ENCODE data around the gene CRB2.

CRB2 gene

DNA sequence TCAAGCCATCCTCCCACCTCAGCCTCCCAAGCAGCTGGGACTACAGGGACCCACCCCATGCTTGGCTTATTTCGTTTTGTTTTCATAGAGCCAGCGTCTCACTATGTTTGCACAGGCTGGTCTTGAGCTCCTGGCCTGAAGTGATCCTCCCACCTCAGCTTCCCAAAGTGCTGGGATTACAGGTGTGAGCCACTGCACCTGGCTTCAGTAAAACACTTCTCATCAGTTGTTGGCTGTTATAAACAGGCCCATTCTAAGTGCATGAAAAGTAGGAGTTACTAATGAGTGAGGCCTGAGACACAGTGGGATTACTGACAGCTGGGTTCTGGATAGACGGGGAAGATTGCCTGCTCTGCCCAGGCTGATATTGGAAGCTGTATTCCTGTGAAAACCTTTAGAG, 3.5 kb downstream of the CRB2 start:
- Histone ChIP-seq H4K20me1 (ENCODE audit: control insufficient read depth, insufficient read depth, low read depth, low read length) (no peaks in the 10 kb centered on the region), H3K4me3 (ENCODE audit: low read length) (no peak overlapping the region)

GRCh38 chr9:123360161-123361085, 4.4 kb downstream of the CRB2 start:
- H3K9me3 ChIP-seq (ENCODE audit: control insufficient read depth, insufficient read depth, low read length): no peaks in the 10 kb centered on the region
- no peaks in the 10 kb centered on the region for H3K36me3 ChIP-seq (ENCODE audit: control insufficient read depth, low read length)
- H3K4me3 ChIP-seq (ENCODE audit: low read length): no peak overlapping the region
- no peaks in the 10 kb centered on the region for H3K9me2 ChIP-seq (replicated peaks; ENCODE audit: control insufficient read depth, low read length)
- H3K79me2 ChIP-seq (ENCODE audit: control insufficient read depth, low read length): no peaks in the 10 kb centered on the region
- peak overlapping the region; percentile 46 for H3K4me2 ChIP-seq (ENCODE audit: low read length)
- no peaks in the 10 kb centered on the region for H4K20me1 ChIP-seq (ENCODE audit: control insufficient read depth, insufficient read depth, low read depth, low read length)
- no peak overlapping the region for H3K27ac ChIP-seq (ENCODE audit: low read depth, low read length)
- peaks cover 26% of the 10 kb centered on the region for H3K4me1 ChIP-seq (ENCODE audit: control insufficient read depth, low read length)
- TF ChIP-seq, protein P1, sequence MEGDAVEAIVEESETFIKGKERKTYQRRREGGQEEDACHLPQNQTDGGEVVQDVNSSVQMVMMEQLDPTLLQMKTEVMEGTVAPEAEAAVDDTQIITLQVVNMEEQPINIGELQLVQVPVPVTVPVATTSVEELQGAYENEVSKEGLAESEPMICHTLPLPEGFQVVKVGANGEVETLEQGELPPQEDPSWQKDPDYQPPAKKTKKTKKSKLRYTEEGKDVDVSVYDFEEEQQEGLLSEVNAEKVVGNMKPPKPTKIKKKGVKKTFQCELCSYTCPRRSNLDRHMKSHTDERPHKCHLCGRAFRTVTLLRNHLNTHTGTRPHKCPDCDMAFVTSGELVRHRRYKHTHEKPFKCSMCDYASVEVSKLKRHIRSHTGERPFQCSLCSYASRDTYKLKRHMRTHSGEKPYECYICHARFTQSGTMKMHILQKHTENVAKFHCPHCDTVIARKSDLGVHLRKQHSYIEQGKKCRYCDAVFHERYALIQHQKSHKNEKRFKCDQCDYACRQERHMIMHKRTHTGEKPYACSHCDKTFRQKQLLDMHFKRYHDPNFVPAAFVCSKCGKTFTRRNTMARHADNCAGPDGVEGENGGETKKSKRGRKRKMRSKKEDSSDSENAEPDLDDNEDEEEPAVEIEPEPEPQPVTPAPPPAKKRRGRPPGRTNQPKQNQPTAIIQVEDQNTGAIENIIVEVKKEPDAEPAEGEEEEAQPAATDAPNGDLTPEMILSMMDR (IDR thresholded peaks at IDR 0.05; ENCODE audit: low read depth, low read length, poor library complexity, severe bottlenecking): no peak
- no peak for TF ChIP-seq EZH2phosphoT487 (IDR thresholded peaks at IDR 0.05; ENCODE audit: borderline replicate concordance, low read length)
- H3K27me3 ChIP-seq (ENCODE audit: control insufficient read depth, low read length): no peaks in the 10 kb centered on the region
- no peaks in the 10 kb centered on the region for H3F3A ChIP-seq (ENCODE audit: control insufficient read depth, insufficient read depth)

More for the DNA sequence above, 3.5 kb downstream of the CRB2 start:
- Histone ChIP-seq H3K4me1 (ENCODE audit: control insufficient read depth, low read length) (peaks cover 26% of the 10 kb centered on the region), H3K9me3 (ENCODE audit: control insufficient read depth, insufficient read depth, low read length) (no peaks in the 10 kb centered on the region), H3K27me3 (ENCODE audit: control insufficient read depth, low read length) (no peaks in the 10 kb centered on the region), H3K9me2 (replicated peaks; ENCODE audit: control insufficient read depth, low read length) (no peaks in the 10 kb centered on the region), H3F3A (ENCODE audit: control insufficient read depth, insufficient read depth) (no peaks in the 10 kb centered on the region), H3K27ac (ENCODE audit: low read depth, low read length) (no peak overlapping the region), H3K4me2 (ENCODE audit: low read length) (peak overlapping the region; percentile 46), H3K36me3 (ENCODE audit: control insufficient read depth, low read length) (no peaks in the 10 kb centered on the region), H3K79me2 (ENCODE audit: control insufficient read depth, low read length) (no peaks in the 10 kb centered on the region)
- no peak for TF ChIP-seq EZH2phosphoT487 (IDR thresholded peaks at IDR 0.05; ENCODE audit: borderline replicate concordance, low read length)
- TF ChIP-seq, protein P1 (IDR thresholded peaks at IDR 0.05; ENCODE audit: low read depth, low read length, poor library complexity, severe bottlenecking): no peak

DNA sequence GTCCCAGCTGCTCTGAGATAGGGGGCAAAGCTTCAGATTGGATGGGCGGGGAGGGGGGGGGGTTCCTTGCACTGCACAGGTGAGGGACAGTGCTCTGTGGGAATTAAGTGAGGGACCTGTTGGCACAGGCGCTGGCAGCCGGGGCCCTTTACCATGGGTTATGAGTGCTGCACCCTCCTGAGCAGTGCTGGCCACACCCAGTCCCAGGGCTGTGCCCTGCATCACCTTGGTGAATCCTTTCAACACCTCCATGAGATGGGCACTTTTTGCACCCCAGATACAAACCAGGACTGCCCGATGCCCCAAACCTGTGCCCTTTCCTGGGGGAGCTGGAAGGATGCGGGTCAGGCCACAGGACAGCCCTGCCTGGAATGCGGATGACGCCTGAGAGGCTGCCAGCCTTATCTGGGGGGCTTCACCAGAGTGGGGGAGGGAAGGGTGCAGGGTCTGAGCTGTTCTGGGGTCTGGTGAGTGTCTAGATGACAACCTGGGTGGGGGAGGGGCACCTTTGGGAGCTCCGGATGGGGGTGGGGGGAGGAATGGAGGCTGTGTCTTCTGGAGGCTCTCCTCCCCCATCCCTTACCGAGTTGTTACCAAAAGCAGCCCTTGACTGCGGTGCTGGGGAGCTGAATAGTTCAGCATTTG, 5.2 kb downstream of the CRB2 start:
- H4K20me1 ChIP-seq (ENCODE audit: control insufficient read depth, insufficient read depth, low read depth, low read length): no peaks in the 10 kb centered on the region
- no peak for TF ChIP-seq EZH2phosphoT487 (IDR thresholded peaks at IDR 0.05; ENCODE audit: borderline replicate concordance, low read length)
- TF ChIP-seq, protein P1 (IDR thresholded peaks at IDR 0.05; ENCODE audit: low read depth, low read length, poor library complexity, severe bottlenecking): no peak
- no peak overlapping the region for H3K4me2 ChIP-seq (ENCODE audit: low read length)
- H3F3A ChIP-seq (ENCODE audit: control insufficient read depth, insufficient read depth): no peaks in the 10 kb centered on the region
- no peak overlapping the region for H3K4me3 ChIP-seq (ENCODE audit: low read length)
- H3K27me3 ChIP-seq (ENCODE audit: control insufficient read depth, low read length): no peaks in the 10 kb centered on the region
- no peaks in the 10 kb centered on the region for H3K9me2 ChIP-seq (replicated peaks; ENCODE audit: control insufficient read depth, low read length)
- H3K36me3 ChIP-seq (ENCODE audit: control insufficient read depth, low read length): no peaks in the 10 kb centered on the region
- no peaks in the 10 kb centered on the region for H3K9me3 ChIP-seq (ENCODE audit: control insufficient read depth, insufficient read depth, low read length)
- H3K79me2 ChIP-seq (ENCODE audit: control insufficient read depth, low read length): no peaks in the 10 kb centered on the region
- H3K27ac ChIP-seq (ENCODE audit: low read depth, low read length): no peak overlapping the region
- H3K4me1 ChIP-seq (ENCODE audit: control insufficient read depth, low read length): peaks cover 26% of the 10 kb centered on the region
